PC-3 (cell line): ENCODE results near the gene OMA1. TPM values are rescaled to one million over a fixed set of nuclear protein-coding genes. Genes with fewer than 3 reads are reported as not detected.

ENCODE experiments used
- ATAC-seq: fragments of 200-7000 bp; cut with Tn5 transposase; 2 replicates; pipeline ENCODE4 v1.9.1; 2020; ENCODE audit warnings: mild to moderate bottlenecking, moderate library complexity
- BruUV-seq: library from RNA; stranded (reverse); fragments of 400-500 nt; replicated peaks from 2 replicates; lab custom pipeline; 2021; lab: Mats Ljungman, UMichigan
- CTCF ChIA-PET: fragments of 300-600 bp; sonication (Branson Sonifier 250); formaldehyde crosslinking; loops from one replicate; lab custom pipeline; 2022; ENCODE audit warnings: antibody characterized with exemption; lab: Charles Lee
- POLR2A ChIA-PET: fragments of 300-600 bp; sonication (Branson Sonifier 250); formaldehyde crosslinking; loops from one replicate; lab custom pipeline; 2022; ENCODE audit warnings: antibody characterized with exemption; ENCODE audit not compliant: unreplicated experiment; lab: Charles Lee
- DNase-seq: peaks from one replicate; pipeline ENCODE4 v3.0.0-alpha.2; 2015
- H2AFZ ChIP-seq: fragments of 300-600 bp; sonication (generic); 2 replicates; pipeline ENCODE4 v1.6.0; 2016; ENCODE audit warnings: antibody characterized with exemption, low read length
- H3F3A ChIP-seq: fragments of 300-600 bp; sonication (generic); one replicate; pipeline ENCODE4 v1.6.0; 2017; ENCODE audit warnings: antibody characterized with exemption, low read length, control low read depth, mild to moderate bottlenecking; ENCODE audit not compliant: unreplicated experiment
- H3K27ac ChIP-seq: fragments of 300-600 bp; sonication (generic); 2 replicates; pipeline ENCODE4 v1.5.1; 2016; ENCODE audit warnings: mild to moderate bottlenecking, low read length
- H3K27me3 ChIP-seq: fragments of 300-600 bp; sonication (generic); 2 replicates; pipeline ENCODE4 v1.6.1; 2016; ENCODE audit warnings: low read length, mixed read lengths
- H3K36me3 ChIP-seq: fragments of 300-600 bp; sonication (generic); 2 replicates; pipeline ENCODE4 v1.6.1; 2016; ENCODE audit warnings: low read depth, mixed run types, low read length, mixed read lengths
- H3K4me1 ChIP-seq: fragments of 300-600 bp; sonication (generic); 2 replicates; pipeline ENCODE4 v1.5.1; 2016; ENCODE audit warnings: low read length; ENCODE audit not compliant: insufficient read depth
- H3K4me2 ChIP-seq: fragments of 300-600 bp; sonication (generic); 2 replicates; pipeline ENCODE4 v1.6.0; 2016; ENCODE audit warnings: low read length
- H3K4me3 ChIP-seq: fragments of 300-600 bp; sonication (generic); 2 replicates; pipeline ENCODE4 v1.5.1; 2016; ENCODE audit warnings: mild to moderate bottlenecking, low read length, mixed read lengths
- H3K79me2 ChIP-seq: fragments of 300-600 bp; sonication (generic); 2 replicates; pipeline ENCODE4 v1.6.1; 2017; ENCODE audit warnings: low read length, mixed read lengths
- H3K9ac ChIP-seq: fragments of 300-600 bp; sonication (generic); 2 replicates; pipeline ENCODE4 v1.6.0; 2016; ENCODE audit warnings: mild to moderate bottlenecking, low read length
- H3K9me2 ChIP-seq: fragments of 300-600 bp; sonication (generic); replicated peaks from 2 replicates; pipeline ENCODE4 v1.6.1; 2016; ENCODE audit warnings: mixed run types, low read length, mixed read lengths
- H3K9me3 ChIP-seq: fragments of 300-600 bp; sonication (generic); 2 replicates; pipeline ENCODE4 v1.6.1; 2016; ENCODE audit warnings: low read length, mixed read lengths
- H4K20me1 ChIP-seq: fragments of 300-600 bp; sonication (generic); 2 replicates; pipeline ENCODE4 v1.6.1; 2016; ENCODE audit warnings: low read length, mixed read lengths
- EZH2 ChIP-seq: fragments of 300-600 bp; sonication (generic); IDR thresholded peaks from one replicate; pipeline ENCODE4 v1.6.1; 2017; ENCODE audit warnings: antibody characterized with exemption, mild to moderate bottlenecking, low read length; ENCODE audit not compliant: unreplicated experiment
- EZH2phosphoT487 ChIP-seq: fragments of 300-600 bp; sonication (generic); IDR thresholded peaks from 2 replicates; pipeline ENCODE4 v1.6.1; 2018; ENCODE audit warnings: mild to moderate bottlenecking, antibody characterized with exemption, low read length, borderline replicate concordance
- intact Hi-C: fragments of 100-400 bp; cut with micrococcal nuclease; formaldehyde crosslinking; loops from 2 replicates; pipeline ENCODE4 v1.9.0; 2023
- total RNA-seq: library from RNA; depleted of rRNA; stranded (reverse); fragments of >200 nt; gene quantifications from 2 replicates; pipeline ENCODE4 v1.2.3, GENCODE V29; 2014
- TF ChIP-seq, protein P1 (sequence below): fragments of 300-600 bp; sonication (generic); conservative IDR thresholded peaks from 2 replicates; pipeline ENCODE4 v1.5.1; 2017; ENCODE audit warnings: antibody characterized with exemption, low read depth, mild to moderate bottlenecking, low read length

OMA1 gene
- total RNA-seq, 1 experiment from 2014 or later: 16.1 TPM

DNA sequence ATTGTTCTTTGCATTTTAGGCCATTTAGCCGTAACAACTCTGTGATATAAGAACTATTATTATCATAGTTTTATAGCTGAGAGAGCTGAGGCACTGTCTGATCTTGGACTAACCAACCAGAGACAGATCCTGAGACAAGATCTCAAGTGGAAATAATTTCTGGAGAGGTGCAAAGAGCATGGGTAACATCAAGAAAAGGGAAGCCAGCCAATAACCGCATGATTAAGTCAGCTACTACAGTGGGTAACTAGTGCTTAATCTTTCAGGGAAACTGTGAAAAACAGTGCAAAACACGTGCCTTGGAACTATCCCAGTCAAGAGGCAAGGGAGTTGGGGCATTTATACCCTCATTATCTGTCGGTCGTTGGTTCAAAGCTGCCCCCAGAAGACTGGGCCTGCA is 105.8 kb downstream of the OMA1 start:
- H3K9me3 ChIP-seq: no peaks in the 10 kb centered on the region
- no peak overlapping the region for H2AFZ ChIP-seq
- no peaks in the 10 kb centered on the region for H3K79me2 ChIP-seq
- DNase-seq (no peak), ATAC-seq (no peak)
- no peaks in the 10 kb centered on the region for H4K20me1 ChIP-seq
- peaks cover 43% of the 10 kb centered on the region for H3K27me3 ChIP-seq
- no peak overlapping the region for H3K9ac ChIP-seq
- H3K9me2 ChIP-seq: no peaks in the 10 kb centered on the region
- POLR2A ChIA-PET: no interaction called here
- intact Hi-C loops: no loop called here
- TF ChIP-seq, protein P1, sequence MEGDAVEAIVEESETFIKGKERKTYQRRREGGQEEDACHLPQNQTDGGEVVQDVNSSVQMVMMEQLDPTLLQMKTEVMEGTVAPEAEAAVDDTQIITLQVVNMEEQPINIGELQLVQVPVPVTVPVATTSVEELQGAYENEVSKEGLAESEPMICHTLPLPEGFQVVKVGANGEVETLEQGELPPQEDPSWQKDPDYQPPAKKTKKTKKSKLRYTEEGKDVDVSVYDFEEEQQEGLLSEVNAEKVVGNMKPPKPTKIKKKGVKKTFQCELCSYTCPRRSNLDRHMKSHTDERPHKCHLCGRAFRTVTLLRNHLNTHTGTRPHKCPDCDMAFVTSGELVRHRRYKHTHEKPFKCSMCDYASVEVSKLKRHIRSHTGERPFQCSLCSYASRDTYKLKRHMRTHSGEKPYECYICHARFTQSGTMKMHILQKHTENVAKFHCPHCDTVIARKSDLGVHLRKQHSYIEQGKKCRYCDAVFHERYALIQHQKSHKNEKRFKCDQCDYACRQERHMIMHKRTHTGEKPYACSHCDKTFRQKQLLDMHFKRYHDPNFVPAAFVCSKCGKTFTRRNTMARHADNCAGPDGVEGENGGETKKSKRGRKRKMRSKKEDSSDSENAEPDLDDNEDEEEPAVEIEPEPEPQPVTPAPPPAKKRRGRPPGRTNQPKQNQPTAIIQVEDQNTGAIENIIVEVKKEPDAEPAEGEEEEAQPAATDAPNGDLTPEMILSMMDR: no peak
- TF ChIP-seq EZH2phosphoT487 (no peak), EZH2 (no peak)
- no peaks in the 10 kb centered on the region for H3K4me1 ChIP-seq
- H3F3A ChIP-seq: no peaks in the 10 kb centered on the region
- CTCF ChIA-PET: no interaction called here
- no peak overlapping the region for H3K4me2 ChIP-seq
- H3K27ac ChIP-seq: no peak overlapping the region
- no TSS peak for BruUV-seq
- H3K36me3 ChIP-seq: no peaks in the 10 kb centered on the region
- H3K4me3 ChIP-seq: no peak overlapping the region

DNA sequence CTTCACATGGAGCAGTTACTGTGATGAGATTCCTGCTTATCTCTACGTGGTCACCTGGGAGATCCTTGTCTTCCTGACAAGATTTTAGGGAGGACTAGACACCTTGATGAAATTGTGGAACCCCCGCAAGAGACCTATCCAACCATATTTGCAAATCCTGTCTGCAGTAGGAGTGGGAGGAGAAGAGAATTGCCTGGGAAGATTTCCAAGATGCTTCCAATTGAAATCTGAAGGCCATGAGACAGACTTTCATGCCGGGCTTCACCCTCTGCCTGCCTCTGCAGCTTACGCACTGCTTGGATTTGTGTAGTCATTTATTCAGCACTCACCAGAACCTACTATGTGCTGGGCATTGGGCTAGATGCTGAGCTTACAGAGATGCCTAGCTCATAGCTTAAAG is 106.6 kb downstream of the OMA1 start:
- TF ChIP-seq EZH2phosphoT487 (no peak), EZH2 (no peak)
- TF ChIP-seq, protein P1: no peak
- Histone ChIP-seq H3K4me1 (no peaks in the 10 kb centered on the region), H3K27ac (no peak overlapping the region), H3K9me3 (no peaks in the 10 kb centered on the region), H3K4me2 (no peak overlapping the region), H3K4me3 (no peak overlapping the region), H2AFZ (no peak overlapping the region), H3K79me2 (no peaks in the 10 kb centered on the region), H3K9me2 (no peaks in the 10 kb centered on the region), H3K27me3 (peaks cover 47% of the 10 kb centered on the region), H3K36me3 (no peaks in the 10 kb centered on the region), H3F3A (no peaks in the 10 kb centered on the region), H3K9ac (no peak overlapping the region), H4K20me1 (no peaks in the 10 kb centered on the region)
- BruUV-seq: no TSS peak
- ChIA-PET CTCF (no interaction called here), POLR2A (no interaction called here)
- intact Hi-C loops: no loop called here
- no peak for ATAC-seq
- DNase-seq: no peak

DNA sequence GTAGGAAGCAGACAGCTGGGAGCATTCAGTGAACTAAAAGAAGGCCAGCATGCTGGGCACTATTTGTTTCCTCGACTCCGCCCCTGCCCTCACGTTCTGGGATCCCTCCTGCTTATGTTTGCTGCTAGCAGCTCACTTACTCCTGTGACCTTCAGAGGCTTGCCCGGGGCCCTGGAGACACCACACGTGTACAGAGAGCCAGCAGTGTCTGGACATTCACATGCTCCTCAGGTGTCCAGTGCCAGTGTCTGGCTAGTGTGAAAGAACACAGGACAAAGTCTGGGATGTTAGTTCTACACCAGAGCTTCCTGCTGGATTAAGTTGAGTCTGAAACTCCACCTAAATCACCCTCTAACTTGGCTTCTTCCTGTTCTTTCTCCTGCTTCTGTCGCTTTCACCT is 108.1 kb downstream of the OMA1 start:
- H3K4me2 ChIP-seq: no peak overlapping the region
- no peaks in the 10 kb centered on the region for H3K36me3 ChIP-seq
- peaks cover 47% of the 10 kb centered on the region for H3K27me3 ChIP-seq
- no peak overlapping the region for H2AFZ ChIP-seq
- no peaks in the 10 kb centered on the region for H3K9me3 ChIP-seq
- no peaks in the 10 kb centered on the region for H3K9me2 ChIP-seq
- CTCF ChIA-PET: no interaction called here
- DNase-seq: no peak
- ATAC-seq: no peak
- H3K27ac ChIP-seq: no peak overlapping the region
- no peak overlapping the region for H3K4me3 ChIP-seq
- H3F3A ChIP-seq: no peaks in the 10 kb centered on the region
- no peaks in the 10 kb centered on the region for H3K79me2 ChIP-seq
- H4K20me1 ChIP-seq: no peaks in the 10 kb centered on the region
- POLR2A ChIA-PET: no interaction called here
- no peak overlapping the region for H3K9ac ChIP-seq
- no peak for TF ChIP-seq EZH2phosphoT487
- TF ChIP-seq EZH2: no peak
- TF ChIP-seq, protein P1: no peak
- intact Hi-C loops: no loop called here
- no peaks in the 10 kb centered on the region for H3K4me1 ChIP-seq
- BruUV-seq: no TSS peak
